PC-3 (cell line): ENCODE results near the gene ZSCAN9.

Source experiments
- CTCF ChIP-seq: fragments of 300-600 bp; sonication (generic); conservative IDR thresholded peaks from 2 replicates; pipeline ENCODE4 v1.5.1; 2017; ENCODE audit warnings: antibody characterized with exemption, low read depth, mild to moderate bottlenecking, low read length
- EZH2 ChIP-seq: fragments of 300-600 bp; sonication (generic); IDR thresholded peaks from one replicate; pipeline ENCODE4 v1.6.1; 2017; ENCODE audit warnings: antibody characterized with exemption, mild to moderate bottlenecking, low read length; ENCODE audit not compliant: unreplicated experiment

- no peak for TF ChIP-seq CTCF
- no peak for TF ChIP-seq EZH2
Observed at GRCh38 chr6:28239636-28240035, 14.6 kb downstream of the ZSCAN9 start.
